GM19043 (cell line): ENCODE data around the gene WDR76.
"Not testable (repeated sequence)": the region's sequence is repeated elsewhere in the genome, so short reads cannot be mapped to it uniquely, and the experiment has no call there.

Experiments
- ATAC-seq: cut with Tn5 transposase; IDR thresholded peaks from one replicate; pipeline ENCODE4 v1.9.1; 2021; ENCODE audit warnings: low read depth; ENCODE audit not compliant: unreplicated experiment

The WDR76 gene

GRCh38 chr15:43826508-43827341 is at the start of gene WDR76:
WDR76 (plus strand) TSS chr15:43827002; CDS start chr15:43827033, 31 bp downstream.
- ATAC-seq = peak; percentile 57

GRCh38 chr15:43777267-43777914 is 49.4 kb upstream of the WDR76 start:
- peak; percentile 46 for ATAC-seq

GRCh38 chr15:43779016-43779415 is 47.8 kb upstream of the WDR76 start:
- ATAC-seq = no peak

GRCh38 chr15:43789409-43789808 is 37.4 kb upstream of the WDR76 start:
- no peak for ATAC-seq

- peak; percentile 80 for ATAC-seq
Observed at GRCh38 chr15:43791993-43792760, 34.6 kb upstream of the WDR76 start, which contains the start of gene SERF2. SERF2 (plus strand) TSS chr15:43792320; CDS start chr15:43792377, 57 bp downstream.

- ATAC-seq = no peak
Observed at GRCh38 chr15:43792761-43793476, 33.9 kb upstream of the WDR76 start.

- ATAC-seq = no peak
Observed at GRCh38 chr15:43793647-43794046, 33.2 kb upstream of the WDR76 start.

- no peak for ATAC-seq
Observed at GRCh38 chr15:43794269-43795037, 32.3 kb upstream of the WDR76 start.

GRCh38 chr15:43795197-43795596 is 31.6 kb upstream of the WDR76 start:
- ATAC-seq = no peak

GRCh38 chr15:43795997-43796396 is 30.8 kb upstream of the WDR76 start:
- no peak for ATAC-seq

- no peak for ATAC-seq
Observed at GRCh38 chr15:43796566-43796965, 30.2 kb upstream of the WDR76 start.

GRCh38 chr15:43799209-43799944 is 27.4 kb upstream of the WDR76 start:
- ATAC-seq = no peak

- no peak for ATAC-seq
Observed at GRCh38 chr15:43799945-43800285, 26.9 kb upstream of the WDR76 start, which contains the start of gene SERINC4. SERINC4 (minus strand) TSS chr15:43800220; CDS start chr15:43799986, 234 bp downstream.

- peak; percentile 92 for ATAC-seq
Observed at GRCh38 chr15:43800286-43801141, 26.3 kb upstream of the WDR76 start, which contains the start of gene HYPK. HYPK (plus strand) TSS chr15:43800599; CDS start chr15:43800623, 24 bp downstream.

GRCh38 chr15:43802676-43803075 is 24.1 kb upstream of the WDR76 start:
- not testable (repeated sequence) for ATAC-seq

- ATAC-seq = no peak
Observed at GRCh38 chr15:43808435-43808950, 18.3 kb upstream of the WDR76 start.

GRCh38 chr15:43808960-43809678 is 17.7 kb upstream of the WDR76 start:
- peak; percentile 59 for ATAC-seq
